Measurements from ENCODE around the gene TEX48. TPM values are rescaled to one million over a fixed set of nuclear protein-coding genes. Genes with fewer than 3 reads are reported as not detected.

The TEX48 gene
- total RNA-seq, 1 donor from 2014 or later, result not detected

GRCh38 chr9:114680259-114681001 is 1.6 kb downstream of the TEX48 start:
- H4K20me1 ChIP-seq (ENCODE audit: low read depth), result no peaks in the 10 kb centered on the region
- no peaks in the 10 kb centered on the region for H3K9me3 ChIP-seq (ENCODE audit: low read depth)
- H2AFZ ChIP-seq (replicated peaks), result no peak overlapping the region
- no peaks in the 10 kb centered on the region for H3K4me1 ChIP-seq
- no peaks in the 10 kb centered on the region for H3K79me2 ChIP-seq (ENCODE audit: low read depth)
- TF ChIP-seq EZH2 (IDR thresholded peaks at IDR 0.05) (no peak), CTCF (IDR thresholded peaks at IDR 0.05) (no peak), EZH2phosphoT487 (IDR thresholded peaks at IDR 0.05) (no peak)
- Mint-ChIP-seq H3K4me1 (peaks cover 12% of the 10 kb centered on the region), H3K36me3 (no peaks in the 10 kb centered on the region), H3K9me3 (no peaks in the 10 kb centered on the region), H3K27ac (no peak overlapping the region), H3K27me3 (ENCODE audit: insufficient read depth, low read depth) (peaks cover under 1% of the 10 kb centered on the region), H3K4me3 (no peak overlapping the region)
- DNase-seq (ENCODE audit: low spot score), result no peak
- H3K27ac ChIP-seq, result no peak overlapping the region
- H3K4me3 ChIP-seq, result no peak overlapping the region
- no peak overlapping the region for H3K9ac ChIP-seq
- H3F3A ChIP-seq (ENCODE audit: low read depth), result no peaks in the 10 kb centered on the region
- H3K4me2 ChIP-seq, result no peak overlapping the region
- H3K27me3 ChIP-seq, result no peaks in the 10 kb centered on the region
- H3K36me3 ChIP-seq, result no peaks in the 10 kb centered on the region

- no peak for DNase-seq (ENCODE audit: low spot score)
- Histone ChIP-seq H3K79me2 (ENCODE audit: low read depth) (no peaks in the 10 kb centered on the region), H3K27me3 (no peaks in the 10 kb centered on the region), H3K4me1 (no peaks in the 10 kb centered on the region), H3K36me3 (no peaks in the 10 kb centered on the region), H3K4me2 (no peak overlapping the region), H3K9ac (no peak overlapping the region), H3K9me3 (ENCODE audit: low read depth) (no peaks in the 10 kb centered on the region), H2AFZ (replicated peaks) (no peak overlapping the region), H3K4me3 (no peak overlapping the region), H3K27ac (no peak overlapping the region), H4K20me1 (ENCODE audit: low read depth) (no peaks in the 10 kb centered on the region), H3F3A (ENCODE audit: low read depth) (no peaks in the 10 kb centered on the region)
- H3K4me1 Mint-ChIP-seq, result peaks cover 12% of the 10 kb centered on the region
- no peak overlapping the region for H3K4me3 Mint-ChIP-seq
- no peaks in the 10 kb centered on the region for H3K9me3 Mint-ChIP-seq
- H3K27me3 Mint-ChIP-seq (ENCODE audit: insufficient read depth, low read depth), result peaks cover 5% of the 10 kb centered on the region
- H3K27ac Mint-ChIP-seq, result no peak overlapping the region
- no peaks in the 10 kb centered on the region for H3K36me3 Mint-ChIP-seq
- TF ChIP-seq EZH2phosphoT487 (IDR thresholded peaks at IDR 0.05) (no peak), CTCF (IDR thresholded peaks at IDR 0.05) (no peak), EZH2 (IDR thresholded peaks at IDR 0.05) (no peak)
These were observed 3.2 kb downstream of the TEX48 start for GRCh38 chr9:114678795-114679194.

GRCh38 chr9:114678130-114678529 is 3.9 kb downstream of the TEX48 start:
- no peaks in the 10 kb centered on the region for H3K9me3 Mint-ChIP-seq
- H3K4me1 Mint-ChIP-seq, result peaks cover 12% of the 10 kb centered on the region
- Histone ChIP-seq H3K9me3 (ENCODE audit: low read depth) (no peaks in the 10 kb centered on the region), H3K9ac (no peak overlapping the region), H3K27me3 (no peaks in the 10 kb centered on the region), H4K20me1 (ENCODE audit: low read depth) (no peaks in the 10 kb centered on the region), H3F3A (ENCODE audit: low read depth) (no peaks in the 10 kb centered on the region), H2AFZ (replicated peaks) (no peak overlapping the region), H3K4me3 (no peak overlapping the region), H3K4me1 (no peaks in the 10 kb centered on the region), H3K36me3 (no peaks in the 10 kb centered on the region), H3K27ac (no peak overlapping the region), H3K79me2 (ENCODE audit: low read depth) (no peaks in the 10 kb centered on the region), H3K4me2 (no peak overlapping the region)
- H3K4me3 Mint-ChIP-seq, result no peak overlapping the region
- no peaks in the 10 kb centered on the region for H3K36me3 Mint-ChIP-seq
- TF ChIP-seq EZH2 (IDR thresholded peaks at IDR 0.05) (no peak), CTCF (IDR thresholded peaks at IDR 0.05) (no peak), EZH2phosphoT487 (IDR thresholded peaks at IDR 0.05) (no peak)
- no peak for DNase-seq (ENCODE audit: low spot score)
- H3K27me3 Mint-ChIP-seq (ENCODE audit: insufficient read depth, low read depth), result peaks cover 5% of the 10 kb centered on the region
- H3K27ac Mint-ChIP-seq, result no peak overlapping the region
